ENCODE results near the gene CLDN11.

The CLDN11 gene

GRCh38 chr3:170471149-170471548 lies 52.5 kb downstream of the CLDN11 start:
- DNase-seq, result peak; percentile 45 to 60

- DNase-seq, result peak; percentile 53 to 66
These were observed 54.7 kb downstream of the CLDN11 start for GRCh38 chr3:170473358-170473757.

DNA sequence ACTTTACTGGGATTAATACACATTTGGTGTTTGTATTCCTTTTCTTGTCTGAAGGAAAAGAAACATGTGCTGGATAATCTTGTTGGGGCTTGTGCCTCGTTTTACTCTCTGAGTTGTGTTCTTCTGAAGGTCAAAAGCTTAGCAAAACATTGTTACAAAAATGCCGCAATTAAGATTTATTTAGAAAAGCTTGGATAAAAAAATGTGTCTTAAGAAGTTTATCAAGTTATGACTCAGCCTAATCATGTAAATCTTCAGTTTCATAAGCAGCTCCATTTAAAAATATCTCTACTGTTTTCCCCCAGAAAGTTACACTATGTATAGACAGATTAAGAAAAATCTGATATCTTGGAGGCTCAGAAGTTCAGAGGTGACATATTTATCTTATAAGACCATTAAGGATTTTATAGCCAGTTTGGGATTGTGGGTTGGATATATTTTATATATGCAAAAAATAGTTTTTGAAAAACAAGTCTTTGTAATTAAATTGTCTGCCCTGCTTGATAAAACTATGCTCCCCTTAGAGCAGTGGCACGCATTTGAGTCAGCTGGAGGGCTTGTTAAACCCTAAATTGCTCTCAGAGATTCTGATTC lies 56.5 kb downstream of the CLDN11 start:
- no peak for DNase-seq

- DNase-seq, result no peak
These were observed 57.6 kb downstream of the CLDN11 start for GRCh38 chr3:170476291-170476690.

- DNase-seq, result no peak
These were observed 58.7 kb downstream of the CLDN11 start for GRCh38 chr3:170477395-170477794.

DNA sequence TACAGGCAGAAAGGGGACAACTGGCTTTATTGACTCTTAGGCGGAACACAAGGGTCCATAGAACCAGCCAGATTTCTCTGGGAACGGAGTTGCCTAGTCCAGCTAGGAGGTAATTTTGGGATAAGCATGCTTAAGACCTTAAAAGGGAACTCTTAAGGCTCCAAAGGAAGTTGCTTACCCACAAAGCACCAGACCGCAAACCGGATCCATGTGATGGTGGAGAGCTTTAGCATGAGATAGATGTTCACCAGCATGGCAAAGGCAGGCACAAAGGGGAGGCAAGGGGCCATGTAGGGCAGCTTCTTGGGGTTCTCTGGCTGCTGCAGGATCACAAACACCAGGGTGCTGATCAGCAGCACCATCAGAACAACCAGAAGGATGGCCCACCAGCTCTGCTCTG lies 61.4 kb downstream of the CLDN11 start:
- no peak for DNase-seq

- DNase-seq, result no peak
These were observed 63.5 kb downstream of the CLDN11 start for GRCh38 chr3:170482199-170482598.

- DNase-seq, result no peak
These were observed 65.0 kb downstream of the CLDN11 start for GRCh38 chr3:170483485-170484262.

Data from NCI-H526 (cell line).